PC-9 (cell line): ENCODE measurements around the gene KL.

Source experiments
- EZH2 ChIP-seq: fragments of 200-600 bp; sonication (generic); IDR thresholded peaks from 2 replicates; pipeline ENCODE4 v1.8.0; 2017; ENCODE audit warnings: antibody characterized with exemption, low read depth
- TF ChIP-seq, protein P1 (sequence below): fragments of 200-600 bp; sonication (generic); conservative IDR thresholded peaks from 2 replicates; pipeline ENCODE4 v1.6.1; 2017; ENCODE audit warnings: mixed run types, antibody characterized with exemption, mild to moderate bottlenecking, moderate library complexity

- no peak for TF ChIP-seq EZH2
- TF ChIP-seq, protein P1, sequence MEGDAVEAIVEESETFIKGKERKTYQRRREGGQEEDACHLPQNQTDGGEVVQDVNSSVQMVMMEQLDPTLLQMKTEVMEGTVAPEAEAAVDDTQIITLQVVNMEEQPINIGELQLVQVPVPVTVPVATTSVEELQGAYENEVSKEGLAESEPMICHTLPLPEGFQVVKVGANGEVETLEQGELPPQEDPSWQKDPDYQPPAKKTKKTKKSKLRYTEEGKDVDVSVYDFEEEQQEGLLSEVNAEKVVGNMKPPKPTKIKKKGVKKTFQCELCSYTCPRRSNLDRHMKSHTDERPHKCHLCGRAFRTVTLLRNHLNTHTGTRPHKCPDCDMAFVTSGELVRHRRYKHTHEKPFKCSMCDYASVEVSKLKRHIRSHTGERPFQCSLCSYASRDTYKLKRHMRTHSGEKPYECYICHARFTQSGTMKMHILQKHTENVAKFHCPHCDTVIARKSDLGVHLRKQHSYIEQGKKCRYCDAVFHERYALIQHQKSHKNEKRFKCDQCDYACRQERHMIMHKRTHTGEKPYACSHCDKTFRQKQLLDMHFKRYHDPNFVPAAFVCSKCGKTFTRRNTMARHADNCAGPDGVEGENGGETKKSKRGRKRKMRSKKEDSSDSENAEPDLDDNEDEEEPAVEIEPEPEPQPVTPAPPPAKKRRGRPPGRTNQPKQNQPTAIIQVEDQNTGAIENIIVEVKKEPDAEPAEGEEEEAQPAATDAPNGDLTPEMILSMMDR: no peak
Measured at GRCh38 chr13:33110386-33110712, 94.1 kb downstream of the KL start.
